Loucy (cell line): ENCODE results near the gene CGB8.

Source experiments
- EZH2phosphoT487 ChIP-seq: fragments of 200-600 bp; IDR thresholded peaks from 2 replicates; pipeline ENCODE4 v1.6.1; 2018; ENCODE audit warnings: antibody characterized with exemption, mild to moderate bottlenecking, moderate library complexity, borderline replicate concordance
- TF ChIP-seq, protein P1 (sequence below): fragments of 200-600 bp; sonication (generic); conservative IDR thresholded peaks from 2 replicates; pipeline ENCODE4 v1.5.1; 2014; ENCODE audit warnings: mild to moderate bottlenecking, antibody characterized with exemption, low read length

DNA sequence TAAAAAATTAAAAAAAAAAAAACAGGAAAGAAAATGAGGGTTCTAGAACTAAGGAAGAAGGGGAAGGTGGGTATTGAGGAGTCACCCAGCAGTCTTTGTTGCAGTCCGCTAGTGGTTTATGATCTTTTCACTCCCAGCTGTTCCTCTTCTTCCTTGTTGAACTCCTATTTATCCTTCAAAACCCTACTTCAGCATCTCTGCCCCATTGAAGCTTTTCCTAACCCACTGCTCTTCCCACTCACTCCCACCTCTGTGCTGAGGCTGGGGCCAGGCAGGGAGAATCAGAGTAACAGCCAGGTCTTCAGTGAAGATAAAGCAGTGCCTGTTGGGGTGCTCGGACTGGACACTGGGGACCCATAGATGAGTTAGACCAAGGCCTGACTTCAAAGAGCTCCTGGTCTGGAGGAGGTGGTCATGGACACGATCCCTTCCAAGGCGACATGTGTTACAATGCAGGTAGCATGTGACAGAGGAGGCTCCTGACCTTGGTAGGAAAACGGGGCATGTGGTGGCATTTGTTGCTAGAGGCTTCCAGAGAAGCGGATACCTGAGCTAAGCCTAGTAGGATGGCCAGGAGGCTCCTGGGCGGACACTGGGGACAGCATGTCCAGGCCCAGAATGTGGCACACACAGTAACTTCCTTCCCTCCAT is 43.8 kb downstream of the CGB8 start:
- TF ChIP-seq, protein P1, sequence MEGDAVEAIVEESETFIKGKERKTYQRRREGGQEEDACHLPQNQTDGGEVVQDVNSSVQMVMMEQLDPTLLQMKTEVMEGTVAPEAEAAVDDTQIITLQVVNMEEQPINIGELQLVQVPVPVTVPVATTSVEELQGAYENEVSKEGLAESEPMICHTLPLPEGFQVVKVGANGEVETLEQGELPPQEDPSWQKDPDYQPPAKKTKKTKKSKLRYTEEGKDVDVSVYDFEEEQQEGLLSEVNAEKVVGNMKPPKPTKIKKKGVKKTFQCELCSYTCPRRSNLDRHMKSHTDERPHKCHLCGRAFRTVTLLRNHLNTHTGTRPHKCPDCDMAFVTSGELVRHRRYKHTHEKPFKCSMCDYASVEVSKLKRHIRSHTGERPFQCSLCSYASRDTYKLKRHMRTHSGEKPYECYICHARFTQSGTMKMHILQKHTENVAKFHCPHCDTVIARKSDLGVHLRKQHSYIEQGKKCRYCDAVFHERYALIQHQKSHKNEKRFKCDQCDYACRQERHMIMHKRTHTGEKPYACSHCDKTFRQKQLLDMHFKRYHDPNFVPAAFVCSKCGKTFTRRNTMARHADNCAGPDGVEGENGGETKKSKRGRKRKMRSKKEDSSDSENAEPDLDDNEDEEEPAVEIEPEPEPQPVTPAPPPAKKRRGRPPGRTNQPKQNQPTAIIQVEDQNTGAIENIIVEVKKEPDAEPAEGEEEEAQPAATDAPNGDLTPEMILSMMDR = no peak
- no peak for TF ChIP-seq EZH2phosphoT487
